Omental fat pad (tissue), 4 donors: Measurements from ENCODE around the gene NAV3. TPM values are rescaled to one million over a fixed set of nuclear protein-coding genes. Genes with fewer than 3 reads are reported as not detected.

Source experiments
- ATAC-seq: fragments of 150-250 bp; one replicate; pipeline ENCODE4 v1.9.1; 2016; ENCODE audit warnings: mild to moderate bottlenecking, moderate library complexity; ENCODE audit not compliant: low FRiP score
- DNase-seq: peaks from one replicate; pipeline ENCODE4 v3.0.0-alpha.2; 2019; ENCODE audit warnings: low spot score
- CTCF ChIP-seq, 3 donors: fragments of 450-650 bp; IDR thresholded peaks; one replicate each; pipeline ENCODE4 v1.5.1; 2016 to 2017; ENCODE audit warnings: antibody characterized with exemption in 3 of 3, mild to moderate bottlenecking in 3 of 3, moderate library complexity in 2 of 3
- total RNA-seq, 4 donors: library from RNA; depleted of rRNA; stranded (reverse); fragments of >200 nt; gene quantifications; one replicate each; pipeline ENCODE4 v1.1.0, GENCODE V29; 2016

NAV3 gene
- total RNA-seq, 4 donors from 2014 or later: 12.5 to 24.3 (median 15.3) TPM

GRCh38 chr12:77788231-77789168 is 42.2 kb upstream of the NAV3 start:
- TF ChIP-seq CTCF (IDR thresholded peaks at IDR 0.05): no peak
- ATAC-seq (no peak), DNase-seq (no peak)

GRCh38 chr12:77795699-77796098 is 35.0 kb upstream of the NAV3 start:
- DNase-seq (no peak), ATAC-seq (no peak)
- TF ChIP-seq CTCF (IDR thresholded peaks at IDR 0.05): no peak

- ATAC-seq: no peak
- no peak for DNase-seq
These were observed 33.9 kb upstream of the NAV3 start for GRCh38 chr12:77796775-77797174.

GRCh38 chr12:77800501-77800900 is 30.2 kb upstream of the NAV3 start:
- no peak for TF ChIP-seq CTCF (IDR thresholded peaks at IDR 0.05)
- ATAC-seq: no peak
- no peak for DNase-seq

More at GRCh38 chr12:77796775-77797174, 33.9 kb upstream of the NAV3 start:
- TF ChIP-seq CTCF (IDR thresholded peaks at IDR 0.05): no peak

- ATAC-seq: no peak
- no peak for TF ChIP-seq CTCF (IDR thresholded peaks at IDR 0.05)
- no peak for DNase-seq
These were observed 22.2 kb upstream of the NAV3 start for GRCh38 chr12:77808534-77808933.

- no peak for DNase-seq
- no peak for TF ChIP-seq CTCF (IDR thresholded peaks at IDR 0.05)
- no peak for ATAC-seq
These were observed 17.1 kb upstream of the NAV3 start for GRCh38 chr12:77813558-77813957.

- ATAC-seq (no peak), DNase-seq (no peak)
- no peak for TF ChIP-seq CTCF (IDR thresholded peaks at IDR 0.05)
These were observed 16.3 kb upstream of the NAV3 start for GRCh38 chr12:77814386-77814785.
